ENCODE data around the gene HVCN1. TPM values are rescaled to one million over a fixed set of nuclear protein-coding genes. Genes with fewer than 3 reads are reported as not detected.
"Not testable (repeated sequence)": the region's sequence is repeated elsewhere in the genome, so short reads cannot be mapped to it uniquely, and the experiment has no call there.

Gene HVCN1
- total RNA-seq, 1 experiment from 2014 or later, result 2.2 TPM

GRCh38 chr12:110726028-110726427, 37.1 kb upstream of the HVCN1 start:
- DNase-seq (no peak), ATAC-seq (no peak)
- Histone ChIP-seq H4K20me1 (ENCODE audit: low read length) (peaks cover 55% of the 10 kb centered on the region), H3K9me2 (replicated peaks; ENCODE audit: low read length) (no peaks in the 10 kb centered on the region), H3K27ac (ENCODE audit: low read length) (no peak overlapping the region), H3K9me3 (ENCODE audit: low read length) (no peaks in the 10 kb centered on the region), H3K4me3 (ENCODE audit: low read length) (no peak overlapping the region), H3F3A (ENCODE audit: low read length, unreplicated experiment) (no peaks in the 10 kb centered on the region), H3K27me3 (ENCODE audit: low read length) (no peaks in the 10 kb centered on the region), H3K36me3 (ENCODE audit: low read depth, low read length) (peaks cover 84% of the 10 kb centered on the region), H3K79me2 (ENCODE audit: low read length) (peaks cover 55% of the 10 kb centered on the region), H3K4me2 (ENCODE audit: low read length) (no peak overlapping the region), H3K9ac (ENCODE audit: low read length) (no peak overlapping the region), H2AFZ (ENCODE audit: low read length) (no peak overlapping the region), H3K4me1 (ENCODE audit: insufficient read depth, low read length) (no peaks in the 10 kb centered on the region)
- intact Hi-C loops (cut with micrococcal nuclease), result no loop called here
- BruUV-seq (replicated peaks), result no TSS peak
- ChIA-PET POLR2A (ENCODE audit: unreplicated experiment) (no interaction called here), CTCF (no interaction called here)
- TF ChIP-seq EZH2 (IDR thresholded peaks at IDR 0.05; ENCODE audit: low read length, unreplicated experiment) (no peak), EZH2phosphoT487 (IDR thresholded peaks at IDR 0.05; ENCODE audit: borderline replicate concordance, low read length) (no peak)
- TF ChIP-seq, protein P1, sequence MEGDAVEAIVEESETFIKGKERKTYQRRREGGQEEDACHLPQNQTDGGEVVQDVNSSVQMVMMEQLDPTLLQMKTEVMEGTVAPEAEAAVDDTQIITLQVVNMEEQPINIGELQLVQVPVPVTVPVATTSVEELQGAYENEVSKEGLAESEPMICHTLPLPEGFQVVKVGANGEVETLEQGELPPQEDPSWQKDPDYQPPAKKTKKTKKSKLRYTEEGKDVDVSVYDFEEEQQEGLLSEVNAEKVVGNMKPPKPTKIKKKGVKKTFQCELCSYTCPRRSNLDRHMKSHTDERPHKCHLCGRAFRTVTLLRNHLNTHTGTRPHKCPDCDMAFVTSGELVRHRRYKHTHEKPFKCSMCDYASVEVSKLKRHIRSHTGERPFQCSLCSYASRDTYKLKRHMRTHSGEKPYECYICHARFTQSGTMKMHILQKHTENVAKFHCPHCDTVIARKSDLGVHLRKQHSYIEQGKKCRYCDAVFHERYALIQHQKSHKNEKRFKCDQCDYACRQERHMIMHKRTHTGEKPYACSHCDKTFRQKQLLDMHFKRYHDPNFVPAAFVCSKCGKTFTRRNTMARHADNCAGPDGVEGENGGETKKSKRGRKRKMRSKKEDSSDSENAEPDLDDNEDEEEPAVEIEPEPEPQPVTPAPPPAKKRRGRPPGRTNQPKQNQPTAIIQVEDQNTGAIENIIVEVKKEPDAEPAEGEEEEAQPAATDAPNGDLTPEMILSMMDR (conservative IDR thresholded peaks at IDR 0.05; ENCODE audit: low read depth, low read length), result no peak

- Histone ChIP-seq H3K27me3 (ENCODE audit: low read length) (no peaks in the 10 kb centered on the region), H3F3A (ENCODE audit: low read length, unreplicated experiment) (no peaks in the 10 kb centered on the region), H3K27ac (ENCODE audit: low read length) (no peak overlapping the region), H3K9ac (ENCODE audit: low read length) (no peak overlapping the region), H3K79me2 (ENCODE audit: low read length) (peaks cover 48% of the 10 kb centered on the region), H3K9me2 (replicated peaks; ENCODE audit: low read length) (no peaks in the 10 kb centered on the region), H3K4me2 (ENCODE audit: low read length) (no peak overlapping the region), H4K20me1 (ENCODE audit: low read length) (peaks cover 48% of the 10 kb centered on the region), H3K36me3 (ENCODE audit: low read depth, low read length) (peaks cover 84% of the 10 kb centered on the region), H3K9me3 (ENCODE audit: low read length) (no peaks in the 10 kb centered on the region), H2AFZ (ENCODE audit: low read length) (no peak overlapping the region), H3K4me3 (ENCODE audit: low read length) (no peak overlapping the region), H3K4me1 (ENCODE audit: insufficient read depth, low read length) (no peaks in the 10 kb centered on the region)
- no peak for ATAC-seq
- POLR2A ChIA-PET (ENCODE audit: unreplicated experiment), result no interaction called here
- no peak for DNase-seq
- no TSS peak for BruUV-seq (replicated peaks)
- TF ChIP-seq EZH2phosphoT487 (IDR thresholded peaks at IDR 0.05; ENCODE audit: borderline replicate concordance, low read length), result no peak
- no peak for TF ChIP-seq EZH2 (IDR thresholded peaks at IDR 0.05; ENCODE audit: low read length, unreplicated experiment)
- TF ChIP-seq, protein P1 (conservative IDR thresholded peaks at IDR 0.05; ENCODE audit: low read depth, low read length), result no peak
- CTCF ChIA-PET, result no interaction called here
- intact Hi-C loops (cut with micrococcal nuclease), result no loop called here
These were observed 36.4 kb upstream of the HVCN1 start for GRCh38 chr12:110725267-110725666.

DNA sequence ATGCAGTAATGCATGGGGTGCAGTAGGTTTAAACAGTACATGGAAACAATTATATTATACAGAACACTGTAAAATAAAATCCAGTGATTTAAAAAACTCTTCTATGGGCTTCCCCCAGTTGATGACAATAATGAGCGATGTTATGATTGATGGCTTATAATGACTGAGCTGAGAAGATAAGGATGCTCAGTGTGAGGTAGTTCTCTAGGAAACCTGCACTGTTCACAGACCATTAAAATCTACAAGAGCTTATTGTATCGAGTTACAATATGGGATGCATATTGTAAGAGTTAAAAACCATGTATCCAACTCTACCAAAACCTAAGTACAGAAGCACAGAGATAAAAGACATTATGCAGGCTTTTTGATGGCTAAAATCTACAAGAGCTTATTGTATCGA, 34.0 kb upstream of the HVCN1 start:
- H3K4me3 ChIP-seq (ENCODE audit: low read length); CTCF ChIA-PET; intact Hi-C loops (cut with micrococcal nuclease); H3K27me3 ChIP-seq (ENCODE audit: low read length); POLR2A ChIA-PET (ENCODE audit: unreplicated experiment); H3K4me1 ChIP-seq (ENCODE audit: insufficient read depth, low read length); ATAC-seq; H3K9ac ChIP-seq (ENCODE audit: low read length); DNase-seq; H3F3A ChIP-seq (ENCODE audit: low read length, unreplicated experiment); BruUV-seq (replicated peaks); H3K4me2 ChIP-seq (ENCODE audit: low read length); H3K27ac ChIP-seq (ENCODE audit: low read length); H3K9me2 ChIP-seq (replicated peaks; ENCODE audit: low read length); H3K9me3 ChIP-seq (ENCODE audit: low read length); H2AFZ ChIP-seq (ENCODE audit: low read length): not testable (repeated sequence)
- peaks cover 90% of the 10 kb centered on the region for H3K36me3 ChIP-seq (ENCODE audit: low read depth, low read length)
- peaks cover 39% of the 10 kb centered on the region for H4K20me1 ChIP-seq (ENCODE audit: low read length)
- H3K79me2 ChIP-seq (ENCODE audit: low read length), result peaks cover 27% of the 10 kb centered on the region
